ENCODE measurements around the gene DNHD1. TPM values are rescaled to one million over a fixed set of nuclear protein-coding genes. Genes with fewer than 3 reads are reported as not detected.

DNHD1 gene
- total and polyA plus RNA-seq, 2 experiments from 2014 or later, result 3.6 to 9.6 TPM

DNA sequence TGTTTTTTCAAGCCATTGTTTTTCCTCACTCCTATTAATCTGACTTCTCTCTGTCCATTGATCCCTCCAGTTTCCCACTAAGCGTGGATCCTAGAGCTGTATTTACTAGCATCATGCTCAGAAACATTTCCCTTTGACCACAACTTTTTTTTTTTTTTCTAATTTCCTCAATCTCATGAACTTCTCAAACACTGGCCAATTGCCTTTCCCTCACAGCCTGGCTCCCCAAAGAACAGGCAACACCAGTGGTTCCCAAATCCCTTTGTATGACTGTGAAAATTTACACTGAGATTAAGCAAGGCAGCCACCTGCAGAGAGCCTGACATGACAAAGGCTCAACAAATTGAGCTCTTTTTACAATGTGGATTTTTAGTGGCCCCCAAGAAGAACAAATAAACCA is 123.6 kb downstream of the DNHD1 start:
- H2AFZ ChIP-seq, result no peak overlapping the region
- H3K27me3 ChIP-seq (ENCODE audit: insufficient read depth), result no peaks in the 10 kb centered on the region
- Mint-ChIP-seq H3K4me1 (no peaks in the 10 kb centered on the region), H3K27ac (no peak overlapping the region), H3K9me3 (no peaks in the 10 kb centered on the region), H3K36me3 (ENCODE audit: low read depth) (peaks cover 5% of the 10 kb centered on the region; the same call in 2 of the 3 replicates), H3K27me3 (ENCODE audit: insufficient read depth, low read depth, poor library complexity) (peaks cover 1% of the 10 kb centered on the region), H3K4me3 (no peak overlapping the region)
- H3K4me2 ChIP-seq, result no peak overlapping the region
- H4K20me1 ChIP-seq (replicated peaks; ENCODE audit: insufficient read depth), result no peaks in the 10 kb centered on the region
- no peak overlapping the region for H3K4me3 ChIP-seq
- no peaks in the 10 kb centered on the region for H3F3A ChIP-seq (replicated peaks; ENCODE audit: low read depth)
- peaks cover 9% of the 10 kb centered on the region; the same call in 1 of the 2 replicates for H3K79me2 ChIP-seq (replicated peaks; ENCODE audit: insufficient read depth)
- peaks cover 9% of the 10 kb centered on the region for H3K4me1 ChIP-seq (ENCODE audit: insufficient read depth)
- DNase-seq (ENCODE audit: low spot score) (no peak), ATAC-seq (no peak)
- H3K9me2 ChIP-seq (ENCODE audit: insufficient read depth), result no peaks in the 10 kb centered on the region
- H3K36me3 ChIP-seq (ENCODE audit: insufficient read depth), result no peaks in the 10 kb centered on the region
- H3K27ac ChIP-seq (ENCODE audit: low read depth), result no peak overlapping the region
- TF ChIP-seq ZNF331 (CRISPR knock-in tag; IDR thresholded peaks at IDR 0.05; ENCODE audit: low read depth) (no peak), EZH2 (IDR thresholded peaks at IDR 0.05; ENCODE audit: low read depth, unreplicated experiment) (no peak), CREB1 (CRISPR knock-in tag; IDR thresholded peaks at IDR 0.05; ENCODE audit: low read depth) (no peak), ZNF114 (CRISPR knock-in tag; IDR thresholded peaks at IDR 0.05) (no peak)
- TF ChIP-seq, protein P1, sequence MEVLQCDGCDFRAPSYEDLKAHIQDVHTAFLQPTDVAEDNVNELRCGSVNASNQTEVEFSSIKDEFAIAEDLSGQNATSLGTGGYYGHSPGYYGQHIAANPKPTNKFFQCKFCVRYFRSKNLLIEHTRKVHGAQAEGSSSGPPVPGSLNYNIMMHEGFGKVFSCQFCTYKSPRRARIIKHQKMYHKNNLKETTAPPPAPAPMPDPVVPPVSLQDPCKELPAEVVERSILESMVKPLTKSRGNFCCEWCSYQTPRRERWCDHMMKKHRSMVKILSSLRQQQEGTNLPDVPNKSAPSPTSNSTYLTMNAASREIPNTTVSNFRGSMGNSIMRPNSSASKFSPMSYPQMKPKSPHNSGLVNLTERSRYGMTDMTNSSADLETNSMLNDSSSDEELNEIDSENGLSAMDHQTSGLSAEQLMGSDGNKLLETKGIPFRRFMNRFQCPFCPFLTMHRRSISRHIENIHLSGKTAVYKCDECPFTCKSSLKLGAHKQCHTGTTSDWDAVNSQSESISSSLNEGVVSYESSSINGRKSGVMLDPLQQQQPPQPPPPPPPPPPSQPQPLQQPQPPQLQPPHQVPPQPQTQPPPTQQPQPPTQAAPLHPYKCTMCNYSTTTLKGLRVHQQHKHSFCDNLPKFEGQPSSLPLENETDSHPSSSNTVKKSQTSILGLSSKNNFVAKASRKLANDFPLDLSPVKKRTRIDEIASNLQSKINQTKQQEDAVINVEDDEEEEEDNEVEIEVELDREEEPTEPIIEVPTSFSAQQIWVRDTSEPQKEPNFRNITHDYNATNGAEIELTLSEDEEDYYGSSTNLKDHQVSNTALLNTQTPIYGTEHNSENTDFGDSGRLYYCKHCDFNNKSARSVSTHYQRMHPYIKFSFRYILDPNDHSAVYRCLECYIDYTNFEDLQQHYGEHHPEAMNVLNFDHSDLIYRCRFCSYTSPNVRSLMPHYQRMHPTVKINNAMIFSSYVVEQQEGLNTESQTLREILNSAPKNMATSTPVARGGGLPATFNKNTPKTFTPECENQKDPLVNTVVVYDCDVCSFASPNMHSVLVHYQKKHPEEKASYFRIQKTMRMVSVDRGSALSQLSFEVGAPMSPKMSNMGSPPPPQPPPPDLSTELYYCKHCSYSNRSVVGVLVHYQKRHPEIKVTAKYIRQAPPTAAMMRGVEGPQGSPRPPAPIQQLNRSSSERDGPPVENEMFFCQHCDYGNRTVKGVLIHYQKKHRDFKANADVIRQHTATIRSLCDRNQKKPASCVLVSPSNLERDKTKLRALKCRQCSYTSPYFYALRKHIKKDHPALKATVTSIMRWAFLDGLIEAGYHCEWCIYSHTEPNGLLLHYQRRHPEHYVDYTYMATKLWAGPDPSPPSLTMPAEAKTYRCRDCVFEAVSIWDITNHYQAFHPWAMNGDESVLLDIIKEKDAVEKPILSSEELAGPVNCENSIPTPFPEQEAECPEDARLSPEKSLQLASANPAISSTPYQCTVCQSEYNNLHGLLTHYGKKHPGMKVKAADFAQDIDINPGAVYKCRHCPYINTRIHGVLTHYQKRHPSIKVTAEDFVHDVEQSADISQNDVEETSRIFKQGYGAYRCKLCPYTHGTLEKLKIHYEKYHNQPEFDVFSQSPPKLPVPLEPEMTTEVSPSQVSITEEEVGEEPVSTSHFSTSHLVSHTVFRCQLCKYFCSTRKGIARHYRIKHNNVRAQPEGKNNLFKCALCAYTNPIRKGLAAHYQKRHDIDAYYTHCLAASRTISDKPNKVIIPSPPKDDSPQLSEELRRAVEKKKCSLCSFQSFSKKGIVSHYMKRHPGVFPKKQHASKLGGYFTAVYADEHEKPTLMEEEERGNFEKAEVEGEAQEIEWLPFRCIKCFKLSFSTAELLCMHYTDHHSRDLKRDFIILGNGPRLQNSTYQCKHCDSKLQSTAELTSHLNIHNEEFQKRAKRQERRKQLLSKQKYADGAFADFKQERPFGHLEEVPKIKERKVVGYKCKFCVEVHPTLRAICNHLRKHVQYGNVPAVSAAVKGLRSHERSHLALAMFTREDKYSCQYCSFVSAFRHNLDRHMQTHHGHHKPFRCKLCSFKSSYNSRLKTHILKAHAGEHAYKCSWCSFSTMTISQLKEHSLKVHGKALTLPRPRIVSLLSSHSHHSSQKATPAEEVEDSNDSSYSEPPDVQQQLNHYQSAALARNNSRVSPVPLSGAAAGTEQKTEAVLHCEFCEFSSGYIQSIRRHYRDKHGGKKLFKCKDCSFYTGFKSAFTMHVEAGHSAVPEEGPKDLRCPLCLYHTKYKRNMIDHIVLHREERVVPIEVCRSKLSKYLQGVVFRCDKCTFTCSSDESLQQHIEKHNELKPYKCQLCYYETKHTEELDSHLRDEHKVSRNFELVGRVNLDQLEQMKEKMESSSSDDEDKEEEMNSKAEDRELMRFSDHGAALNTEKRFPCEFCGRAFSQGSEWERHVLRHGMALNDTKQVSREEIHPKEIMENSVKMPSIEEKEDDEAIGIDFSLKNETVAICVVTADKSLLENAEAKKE (CRISPR knock-in tag; IDR thresholded peaks at IDR 0.05), result no peak
- TF ChIP-seq, protein P2, sequence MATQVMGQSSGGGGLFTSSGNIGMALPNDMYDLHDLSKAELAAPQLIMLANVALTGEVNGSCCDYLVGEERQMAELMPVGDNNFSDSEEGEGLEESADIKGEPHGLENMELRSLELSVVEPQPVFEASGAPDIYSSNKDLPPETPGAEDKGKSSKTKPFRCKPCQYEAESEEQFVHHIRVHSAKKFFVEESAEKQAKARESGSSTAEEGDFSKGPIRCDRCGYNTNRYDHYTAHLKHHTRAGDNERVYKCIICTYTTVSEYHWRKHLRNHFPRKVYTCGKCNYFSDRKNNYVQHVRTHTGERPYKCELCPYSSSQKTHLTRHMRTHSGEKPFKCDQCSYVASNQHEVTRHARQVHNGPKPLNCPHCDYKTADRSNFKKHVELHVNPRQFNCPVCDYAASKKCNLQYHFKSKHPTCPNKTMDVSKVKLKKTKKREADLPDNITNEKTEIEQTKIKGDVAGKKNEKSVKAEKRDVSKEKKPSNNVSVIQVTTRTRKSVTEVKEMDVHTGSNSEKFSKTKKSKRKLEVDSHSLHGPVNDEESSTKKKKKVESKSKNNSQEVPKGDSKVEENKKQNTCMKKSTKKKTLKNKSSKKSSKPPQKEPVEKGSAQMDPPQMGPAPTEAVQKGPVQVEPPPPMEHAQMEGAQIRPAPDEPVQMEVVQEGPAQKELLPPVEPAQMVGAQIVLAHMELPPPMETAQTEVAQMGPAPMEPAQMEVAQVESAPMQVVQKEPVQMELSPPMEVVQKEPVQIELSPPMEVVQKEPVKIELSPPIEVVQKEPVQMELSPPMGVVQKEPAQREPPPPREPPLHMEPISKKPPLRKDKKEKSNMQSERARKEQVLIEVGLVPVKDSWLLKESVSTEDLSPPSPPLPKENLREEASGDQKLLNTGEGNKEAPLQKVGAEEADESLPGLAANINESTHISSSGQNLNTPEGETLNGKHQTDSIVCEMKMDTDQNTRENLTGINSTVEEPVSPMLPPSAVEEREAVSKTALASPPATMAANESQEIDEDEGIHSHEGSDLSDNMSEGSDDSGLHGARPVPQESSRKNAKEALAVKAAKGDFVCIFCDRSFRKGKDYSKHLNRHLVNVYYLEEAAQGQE (IDR thresholded peaks at IDR 0.05; ENCODE audit: unreplicated experiment), result no peak
- TF ChIP-seq, protein P3, sequence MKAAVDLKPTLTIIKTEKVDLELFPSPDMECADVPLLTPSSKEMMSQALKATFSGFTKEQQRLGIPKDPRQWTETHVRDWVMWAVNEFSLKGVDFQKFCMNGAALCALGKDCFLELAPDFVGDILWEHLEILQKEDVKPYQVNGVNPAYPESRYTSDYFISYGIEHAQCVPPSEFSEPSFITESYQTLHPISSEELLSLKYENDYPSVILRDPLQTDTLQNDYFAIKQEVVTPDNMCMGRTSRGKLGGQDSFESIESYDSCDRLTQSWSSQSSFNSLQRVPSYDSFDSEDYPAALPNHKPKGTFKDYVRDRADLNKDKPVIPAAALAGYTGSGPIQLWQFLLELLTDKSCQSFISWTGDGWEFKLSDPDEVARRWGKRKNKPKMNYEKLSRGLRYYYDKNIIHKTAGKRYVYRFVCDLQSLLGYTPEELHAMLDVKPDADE (IDR thresholded peaks at IDR 0.05), result no peak

Other genes with a start within 250 kb of the DNHD1 start
- 7.0 and 8.2 TPM in 2 replicates for gene CCKBR, start 237.4 kb upstream of the DNHD1 start, total RNA-seq (2014; rRNA removed; shearing (Covaris generic))
- gene CCKBR, start 237.4 kb upstream of the DNHD1 start, polyA plus RNA-seq (2016; fragmentation: Nextera tagmentation; extraction: Ambion mirVana), result 3.9 and 4.8 TPM in 2 replicates
- 34.2 and 41.3 TPM in 2 replicates for gene CAVIN3, start 176.8 kb upstream of the DNHD1 start, total RNA-seq (2014; rRNA removed; shearing (Covaris generic))
- 32.9 and 33.2 TPM in 2 replicates for gene CAVIN3, start 176.8 kb upstream of the DNHD1 start, polyA plus RNA-seq (2016; fragmentation: Nextera tagmentation; extraction: Ambion mirVana)
- 0.70 and 0.76 TPM in 2 replicates for gene SMPD1, start 106.8 kb upstream of the DNHD1 start, total RNA-seq (2014; rRNA removed; shearing (Covaris generic))
- 0.92 and 0.97 TPM in 2 replicates for gene SMPD1, start 106.8 kb upstream of the DNHD1 start, polyA plus RNA-seq (2016; fragmentation: Nextera tagmentation; extraction: Ambion mirVana)
- 24.7 and 26.6 TPM in 2 replicates for gene APBB1, start 78.2 kb upstream of the DNHD1 start, total RNA-seq (2014; rRNA removed; shearing (Covaris generic))
- 10.6 and 12.1 TPM in 2 replicates for gene APBB1, start 78.2 kb upstream of the DNHD1 start, polyA plus RNA-seq (2016; fragmentation: Nextera tagmentation; extraction: Ambion mirVana)
- gene HPX, start 56.3 kb upstream of the DNHD1 start, total RNA-seq (2014; rRNA removed; shearing (Covaris generic)), result 0.50 and 0.63 TPM in 2 replicates
- 0.47 and 0.71 TPM in 2 replicates for gene HPX, start 56.3 kb upstream of the DNHD1 start, polyA plus RNA-seq (2016; fragmentation: Nextera tagmentation; extraction: Ambion mirVana)
- 15.0 and 21.1 TPM in 2 replicates for gene TRIM3, start 23.3 kb upstream of the DNHD1 start, total RNA-seq (2014; rRNA removed; shearing (Covaris generic))
- 7.3 and 7.9 TPM in 2 replicates for gene TRIM3, start 23.3 kb upstream of the DNHD1 start, polyA plus RNA-seq (2016; fragmentation: Nextera tagmentation; extraction: Ambion mirVana)
- 61.5 and 65.4 TPM in 2 replicates for gene ARFIP2, start 15.9 kb upstream of the DNHD1 start, total RNA-seq (2014; rRNA removed; shearing (Covaris generic))
- gene ARFIP2, start 15.9 kb upstream of the DNHD1 start, polyA plus RNA-seq (2016; fragmentation: Nextera tagmentation; extraction: Ambion mirVana), result 34.8 and 35.4 TPM in 2 replicates
- gene TIMM10B, start 15.8 kb upstream of the DNHD1 start, total RNA-seq (2014; rRNA removed; shearing (Covaris generic)), result 54.2 and 76.4 TPM in 2 replicates
- 25.0 and 30.8 TPM in 2 replicates for gene TIMM10B, start 15.8 kb upstream of the DNHD1 start, polyA plus RNA-seq (2016; fragmentation: Nextera tagmentation; extraction: Ambion mirVana)
- gene RRP8, start 106.3 kb downstream of the DNHD1 start, total RNA-seq (2014; rRNA removed; shearing (Covaris generic)), result 7.4 and 9.8 TPM in 2 replicates
- gene RRP8, start 106.3 kb downstream of the DNHD1 start, polyA plus RNA-seq (2016; fragmentation: Nextera tagmentation; extraction: Ambion mirVana), result 13.5 and 13.7 TPM in 2 replicates
- gene ILK, start 106.5 kb downstream of the DNHD1 start, total RNA-seq (2014; rRNA removed; shearing (Covaris generic)), result 75.1 and 91.0 TPM in 2 replicates
- 62.6 and 64.5 TPM in 2 replicates for gene ILK, start 106.5 kb downstream of the DNHD1 start, polyA plus RNA-seq (2016; fragmentation: Nextera tagmentation; extraction: Ambion mirVana)
- 102 and 108 TPM in 2 replicates for gene TAF10, start 114.9 kb downstream of the DNHD1 start, total RNA-seq (2014; rRNA removed; shearing (Covaris generic))
- 253 and 277 TPM in 2 replicates for gene TAF10, start 114.9 kb downstream of the DNHD1 start, polyA plus RNA-seq (2016; fragmentation: Nextera tagmentation; extraction: Ambion mirVana)
- 49.7 and 73.5 TPM in 2 replicates for gene TPP1, start 122.1 kb downstream of the DNHD1 start, total RNA-seq (2014; rRNA removed; shearing (Covaris generic))
- gene TPP1, start 122.1 kb downstream of the DNHD1 start, polyA plus RNA-seq (2016; fragmentation: Nextera tagmentation; extraction: Ambion mirVana), result 18.7 and 21.7 TPM in 2 replicates
- 16.5 and 20.7 TPM in 2 replicates for gene DCHS1, start 158.5 kb downstream of the DNHD1 start, total RNA-seq (2014; rRNA removed; shearing (Covaris generic))
- 1.9 and 2.3 TPM in 2 replicates for gene DCHS1, start 158.5 kb downstream of the DNHD1 start, polyA plus RNA-seq (2016; fragmentation: Nextera tagmentation; extraction: Ambion mirVana)
- 26.7 and 53.8 TPM in 2 replicates for gene MRPL17, start 186.1 kb downstream of the DNHD1 start, total RNA-seq (2014; rRNA removed; shearing (Covaris generic))
- 81.8 and 85.5 TPM in 2 replicates for gene MRPL17, start 186.1 kb downstream of the DNHD1 start, polyA plus RNA-seq (2016; fragmentation: Nextera tagmentation; extraction: Ambion mirVana)